Liver (tissue), 3 donors: ENCODE measurements around the gene GLTPD2.

Experiments used
- ATF3 ChIP-seq: IDR thresholded peaks from 2 replicates; pipeline ENCODE4 v1.6.1; 2016; ENCODE audit warnings: antibody characterized with exemption
- CTCF ChIP-seq: fragments of 150-350 bp; IDR thresholded peaks from 2 replicates; pipeline ENCODE4 v1.5.1; 2017; ENCODE audit warnings: improper control_type of control experiment, low read depth, low read length; ENCODE audit not compliant: missing input control
- EGR1 ChIP-seq, 2 donors: IDR thresholded peaks; 2 replicates each; pipeline ENCODE4 v1.6.1; 2016 to 2018; ENCODE audit warnings: antibody characterized with exemption in 2 of 2, low read depth in 2 of 2
- FOXA1 ChIP-seq: IDR thresholded peaks from 2 replicates; pipeline ENCODE4 v1.6.1; 2016; ENCODE audit warnings: antibody characterized with exemption
- GABPA ChIP-seq, 2 donors: IDR thresholded peaks in 1 of 2; conservative IDR thresholded peaks in 1 of 2; 2 replicates each; pipeline ENCODE4 v1.6.1; 2016; ENCODE audit warnings: antibody characterized with exemption in 2 of 2, mild to moderate bottlenecking in 1 of 2, moderate library complexity in 1 of 2
- HNF4G ChIP-seq: IDR thresholded peaks from 2 replicates; pipeline ENCODE4 v1.6.1; 2016; ENCODE audit warnings: antibody characterized with exemption
- JUND ChIP-seq, 2 donors: IDR thresholded peaks; 2 replicates each; pipeline ENCODE4 v1.6.1; 2016; ENCODE audit warnings: antibody characterized with exemption in 2 of 2
- MAX ChIP-seq: IDR thresholded peaks from 2 replicates; pipeline ENCODE4 v1.6.1; 2016; ENCODE audit warnings: antibody characterized with exemption
- RAD21 ChIP-seq, 2 donors: IDR thresholded peaks; 2 replicates each; pipeline ENCODE4 v1.6.1; 2016; ENCODE audit warnings: antibody characterized with exemption in 2 of 2, mild to moderate bottlenecking in 2 of 2
- RXRA ChIP-seq, 2 donors: IDR thresholded peaks; 2 replicates each; pipeline ENCODE4 v1.6.1; 2017 to 2018; ENCODE audit warnings: antibody characterized with exemption in 2 of 2, mild to moderate bottlenecking in 1 of 2
- SP1 ChIP-seq: IDR thresholded peaks from 2 replicates; pipeline ENCODE4 v1.6.1; 2018; ENCODE audit warnings: antibody characterized with exemption, mild to moderate bottlenecking
- TAF1 ChIP-seq: conservative IDR thresholded peaks from 2 replicates; pipeline ENCODE4 v1.6.1; 2016; ENCODE audit warnings: antibody characterized with exemption, mild to moderate bottlenecking
- YY1 ChIP-seq: IDR thresholded peaks from 2 replicates; pipeline ENCODE4 v1.6.1; 2016; ENCODE audit warnings: antibody characterized with exemption, mild to moderate bottlenecking
- ZBTB33 ChIP-seq: IDR thresholded peaks from 2 replicates; pipeline ENCODE4 v1.6.1; 2016; ENCODE audit warnings: antibody characterized with exemption
- donor health status: healthy.
- donor health status: healthy.

- TF ChIP-seq CTCF (no peak), YY1 (no peak), GABPA (IDR thresholded peaks at IDR 0.05 in 1 of 2, conservative IDR thresholded peaks at IDR 0.05 in 1 of 2) (no peak), SP1 (no peak), RXRA (IDR thresholded peaks at IDR 0.05) (no peak), HNF4G (no peak), ZBTB33 (no peak), TAF1 (no peak), JUND (IDR thresholded peaks at IDR 0.05) (no peak), RAD21 (IDR thresholded peaks at IDR 0.05) (no peak), MAX (no peak), EGR1 (IDR thresholded peaks at IDR 0.05; ENCODE audit: low read depth in 2 of 2) (no peak), ATF3 (no peak), FOXA1 (no peak)
These were observed 34.8 kb downstream of the GLTPD2 start for GRCh38 chr17:4823373-4824089.
